ENCODE measurements around the gene AOPEP. TPM values are rescaled to one million over a fixed set of nuclear protein-coding genes. Genes with fewer than 3 reads are reported as not detected.
"Not testable (repeated sequence)": the region's sequence is repeated elsewhere in the genome, so short reads cannot be mapped to it uniquely, and the experiment has no call there.

The AOPEP gene
- total RNA-seq, 1 donor from 2014 or later, result 92.3 TPM

GRCh38 chr9:95017661-95018060 lies 291.2 kb downstream of the AOPEP start:
- Mint-ChIP-seq H3K36me3 (ENCODE audit: low read depth) (peaks cover 42% of the 10 kb centered on the region), H3K4me3 (ENCODE audit: unreplicated experiment) (no peak overlapping the region), H3K4me1 (ENCODE audit: low read depth) (peaks cover 76% of the 10 kb centered on the region), H3K9me3 (ENCODE audit: low read depth) (no peaks in the 10 kb centered on the region), H3K27ac (ENCODE audit: unreplicated experiment) (peak overlapping the region; percentile 92), H3K27me3 (ENCODE audit: low read depth) (no peaks in the 10 kb centered on the region)
- no peak for DNase-seq (ENCODE audit: low spot score)
- TF ChIP-seq CTCF (IDR thresholded peaks at IDR 0.05), result no peak

- Mint-ChIP-seq H3K27me3 (ENCODE audit: low read depth) (no peaks in the 10 kb centered on the region), H3K36me3 (ENCODE audit: low read depth) (peaks cover 45% of the 10 kb centered on the region), H3K4me1 (ENCODE audit: low read depth) (peaks cover 77% of the 10 kb centered on the region), H3K4me3 (ENCODE audit: unreplicated experiment) (peak overlapping the region; percentile 4), H3K27ac (ENCODE audit: unreplicated experiment) (peak overlapping the region; percentile 92), H3K9me3 (ENCODE audit: low read depth) (no peaks in the 10 kb centered on the region)
- TF ChIP-seq CTCF (IDR thresholded peaks at IDR 0.05), result no peak
- no peak for DNase-seq (ENCODE audit: low spot score)
Observed at GRCh38 chr9:95018099-95018936, 291.8 kb downstream of the AOPEP start.

- DNase-seq (ENCODE audit: low spot score); H3K27me3 Mint-ChIP-seq (ENCODE audit: low read depth); H3K9me3 Mint-ChIP-seq (ENCODE audit: low read depth); H3K4me3 Mint-ChIP-seq (ENCODE audit: unreplicated experiment): not testable (repeated sequence)
- Mint-ChIP-seq H3K36me3 (ENCODE audit: low read depth) (peaks cover 46% of the 10 kb centered on the region), H3K4me1 (ENCODE audit: low read depth) (peaks cover 82% of the 10 kb centered on the region), H3K27ac (ENCODE audit: unreplicated experiment) (peak overlapping the region; percentile 92)
Observed at GRCh38 chr9:95020644-95021043, 294.1 kb downstream of the AOPEP start.

- no peak for DNase-seq (ENCODE audit: low spot score)
- peaks cover 89% of the 10 kb centered on the region for H3K4me1 Mint-ChIP-seq (ENCODE audit: low read depth)
- H3K27me3 Mint-ChIP-seq (ENCODE audit: low read depth), result no peaks in the 10 kb centered on the region
- no peak overlapping the region for H3K4me3 Mint-ChIP-seq (ENCODE audit: unreplicated experiment)
- peak overlapping the region; percentile 98 for H3K27ac Mint-ChIP-seq (ENCODE audit: unreplicated experiment)
- H3K36me3 Mint-ChIP-seq (ENCODE audit: low read depth), result peaks cover 43% of the 10 kb centered on the region
- no peaks in the 10 kb centered on the region for H3K9me3 Mint-ChIP-seq (ENCODE audit: low read depth)
- TF ChIP-seq CTCF (IDR thresholded peaks at IDR 0.05), result no peak
Observed at GRCh38 chr9:95021166-95021886, 294.8 kb downstream of the AOPEP start.

- Mint-ChIP-seq H3K27ac (ENCODE audit: unreplicated experiment) (peak overlapping the region; percentile 98), H3K36me3 (ENCODE audit: low read depth) (peaks cover 41% of the 10 kb centered on the region), H3K27me3 (ENCODE audit: low read depth) (no peaks in the 10 kb centered on the region), H3K4me1 (ENCODE audit: low read depth) (peaks cover 90% of the 10 kb centered on the region), H3K9me3 (ENCODE audit: low read depth) (no peaks in the 10 kb centered on the region), H3K4me3 (ENCODE audit: unreplicated experiment) (no peak overlapping the region)
- no peak for DNase-seq (ENCODE audit: low spot score)
- no peak for TF ChIP-seq CTCF (IDR thresholded peaks at IDR 0.05)
Observed at GRCh38 chr9:95022657-95023056, 296.2 kb downstream of the AOPEP start.
